Stimulated activated CD8-positive, alpha-beta memory T cell treated with anti-CD3 and anti-CD28 coated beads, Interleukin-7, amount 100 ng/mL, for 24 hours (primary cell): Measurements from ENCODE around the gene INTS13.
"Not testable (repeated sequence)": the region's sequence is repeated elsewhere in the genome, so short reads cannot be mapped to it uniquely, and the experiment has no call there.

Experiments
- DNase-seq: peaks from one replicate; pipeline ENCODE4 v3.0.0-alpha.2; 2020; ENCODE audit warnings: low read depth

INTS13 gene

GRCh38 chr12:26937863-26938700 lies at the start of gene INTS13, which contains the start of gene FGFR1OP2:
INTS13 (minus strand) TSS chr12:26937981; CDS start chr12:26936803, 1,178 bp downstream.
FGFR1OP2 (plus strand) TSS chr12:26938470; CDS start chr12:26954159, 15,689 bp downstream.
- DNase-seq, result peak; percentile 92

- no peak for DNase-seq
These were observed 45.1 kb upstream of the INTS13 start for GRCh38 chr12:26982866-26983265.

- no peak for DNase-seq
These were observed 42.0 kb upstream of the INTS13 start for GRCh38 chr12:26979733-26980132.

GRCh38 chr12:26978801-26979200 lies 41.0 kb upstream of the INTS13 start:
- no peak for DNase-seq

- no peak for DNase-seq
These were observed 38.9 kb upstream of the INTS13 start for GRCh38 chr12:26976687-26977086.

GRCh38 chr12:26971963-26972362 lies 34.2 kb upstream of the INTS13 start:
- peak; percentile 11 for DNase-seq

GRCh38 chr12:26970136-26970535 lies 32.4 kb upstream of the INTS13 start:
- DNase-seq, result no peak

- no peak for DNase-seq
These were observed 29.1 kb upstream of the INTS13 start for GRCh38 chr12:26966842-26967241.

GRCh38 chr12:26963413-26963812 lies 25.6 kb upstream of the INTS13 start:
- DNase-seq, result no peak

- no peak for DNase-seq
These were observed 24.0 kb upstream of the INTS13 start for GRCh38 chr12:26961803-26962202.

- not testable (repeated sequence) for DNase-seq
These were observed 23.6 kb upstream of the INTS13 start for GRCh38 chr12:26961391-26961790.

- DNase-seq, result no peak
These were observed 16.2 kb upstream of the INTS13 start for GRCh38 chr12:26954027-26954426.

- no peak for DNase-seq
These were observed 15.7 kb upstream of the INTS13 start for GRCh38 chr12:26953447-26953846.

- DNase-seq, result no peak
These were observed 10.5 kb upstream of the INTS13 start for GRCh38 chr12:26948309-26948708.

- no peak for DNase-seq
These were observed 3.4 kb upstream of the INTS13 start for GRCh38 chr12:26941215-26941594.

- no peak for DNase-seq
These were observed 2.9 kb upstream of the INTS13 start for GRCh38 chr12:26940516-26941214.

- no peak for DNase-seq
These were observed 2.2 kb upstream of the INTS13 start for GRCh38 chr12:26939953-26940352.

GRCh38 chr12:26939192-26939832 lies 1.5 kb upstream of the INTS13 start:
- DNase-seq, result no peak

GRCh38 chr12:26938701-26939062 lies 901 bp upstream of the INTS13 start:
- no peak for DNase-seq

- DNase-seq, result no peak
These were observed 328 bp downstream of the INTS13 start for GRCh38 chr12:26937443-26937862.

GRCh38 chr12:26936559-26937442 lies 980 bp downstream of the INTS13 start:
- DNase-seq, result no peak
